Stimulated activated CD8-positive, alpha-beta memory T cell treated with anti-CD3 and anti-CD28 coated beads, Interleukin-7, amount 100 ng/mL, for 4 hours (primary cell): ENCODE data around the gene ANTXR2.

Experiments used
- DNase-seq, 2 donors: peaks; one replicate each; pipeline ENCODE4 v3.0.0-alpha.2; 2020; ENCODE audit warnings: low read depth in 2 of 2

ANTXR2 gene

DNA sequence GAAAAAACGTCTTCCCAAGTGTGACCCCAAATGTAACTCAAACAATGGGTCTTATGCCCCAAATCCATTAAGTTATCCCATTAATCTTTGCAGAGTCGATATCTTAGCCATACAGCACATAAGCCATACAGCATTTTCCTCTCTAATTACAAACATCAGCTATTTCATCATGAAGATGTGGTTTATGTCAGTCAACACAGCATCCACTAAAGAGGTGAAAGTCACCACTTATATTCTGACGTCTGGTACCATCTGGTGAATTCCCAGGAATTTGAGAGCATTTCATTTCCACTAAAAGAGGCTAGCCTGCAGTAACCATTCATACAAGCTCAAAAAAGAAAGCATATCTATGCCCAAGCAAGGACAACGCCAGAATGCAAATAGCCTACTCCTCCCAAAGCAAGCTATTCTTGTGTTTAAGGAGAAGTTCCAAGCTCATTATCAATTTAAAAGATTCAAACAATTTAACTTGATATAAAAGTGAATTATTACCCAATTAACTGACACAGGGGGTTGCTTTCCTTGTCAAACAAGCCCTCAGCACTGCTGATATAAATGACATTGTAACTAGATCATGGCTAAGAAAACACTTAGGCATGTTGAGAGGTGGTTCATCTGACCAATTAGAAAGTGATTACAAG lies 203.3 kb downstream of the ANTXR2 start:
- DNase-seq, result no peak

DNA sequence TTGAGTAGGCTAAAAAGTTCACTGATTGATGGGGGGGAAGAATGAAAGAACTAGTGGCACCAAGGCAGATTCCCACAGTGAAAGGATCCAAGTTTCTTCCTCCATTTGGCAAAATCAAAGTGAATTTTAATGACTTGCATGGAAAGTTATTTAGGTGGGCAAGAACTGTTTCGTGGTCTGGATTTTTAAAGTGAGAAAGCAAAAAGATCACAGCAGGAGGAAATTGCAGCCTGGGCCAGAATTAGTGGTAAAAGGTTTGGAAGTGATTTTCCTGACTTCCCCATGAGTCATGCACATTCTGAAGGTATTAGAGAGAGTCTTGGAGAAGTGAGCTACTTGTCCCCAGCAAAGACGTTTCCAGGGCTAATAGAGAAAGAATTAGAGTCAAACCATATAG lies 207.8 kb downstream of the ANTXR2 start:
- no peak for DNase-seq

GRCh38 chr4:79864500-79865200 lies 208.4 kb downstream of the ANTXR2 start:
- DNase-seq, result no peak

DNA sequence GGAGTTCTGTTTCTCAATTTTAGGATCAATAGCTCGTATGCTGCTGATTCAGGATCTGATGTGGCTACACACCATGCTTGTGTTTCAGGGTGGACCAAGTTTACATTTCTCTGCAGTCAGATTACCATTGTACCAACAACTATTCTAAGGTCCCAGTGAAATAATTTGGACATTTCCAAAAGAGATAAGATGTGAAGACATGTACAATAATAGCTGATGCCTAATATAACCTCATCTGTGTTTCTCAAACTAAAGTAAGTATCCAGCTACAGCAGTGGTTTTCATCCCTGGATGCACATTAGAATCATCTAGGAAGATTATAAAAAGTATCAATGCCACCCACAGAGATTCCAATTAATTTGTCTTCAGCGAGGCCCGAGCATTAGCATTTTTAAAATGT lies 209.7 kb downstream of the ANTXR2 start:
- no peak for DNase-seq

- DNase-seq, result no peak
Observed at GRCh38 chr4:79862821-79863220, 210.2 kb downstream of the ANTXR2 start.

DNA sequence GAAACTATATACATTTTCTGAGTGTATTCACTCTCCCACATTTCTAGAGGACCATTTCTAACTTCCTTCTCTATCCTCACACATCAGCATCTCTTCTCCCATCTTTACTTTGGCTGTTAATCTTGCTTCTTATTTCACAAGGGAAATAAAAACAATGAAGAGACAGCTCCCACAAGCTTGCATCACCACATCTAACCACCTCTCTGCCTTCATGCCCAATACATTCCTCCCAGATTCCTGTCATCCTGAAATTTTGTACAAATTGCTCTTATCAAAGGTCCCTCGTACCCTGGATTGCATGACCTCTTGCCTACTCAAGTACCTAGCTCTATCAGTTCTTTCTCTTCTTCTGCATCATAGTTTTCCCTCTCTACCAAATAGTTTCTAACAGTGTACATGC lies 215.2 kb downstream of the ANTXR2 start:
- DNase-seq, result no peak

DNA sequence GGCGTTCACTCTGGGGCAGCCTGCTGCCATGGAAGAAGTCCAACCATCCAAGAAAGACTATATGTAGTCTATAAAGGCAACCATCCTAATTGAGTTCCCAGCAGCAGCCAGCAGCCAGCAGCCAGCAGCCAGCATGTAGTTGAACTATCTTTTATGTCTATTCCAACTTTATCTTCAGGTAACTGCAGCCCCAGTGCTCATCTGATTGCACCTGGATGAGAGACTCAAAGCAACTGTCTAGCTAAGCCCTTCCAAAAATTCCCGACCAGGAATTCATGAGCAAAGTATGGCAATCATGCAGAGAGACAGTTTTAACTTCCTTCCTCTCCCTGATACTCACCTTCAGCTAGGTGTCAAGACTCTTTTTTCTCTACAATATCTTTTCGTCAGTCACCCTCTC lies 216.8 kb downstream of the ANTXR2 start:
- DNase-seq, result no peak

DNA sequence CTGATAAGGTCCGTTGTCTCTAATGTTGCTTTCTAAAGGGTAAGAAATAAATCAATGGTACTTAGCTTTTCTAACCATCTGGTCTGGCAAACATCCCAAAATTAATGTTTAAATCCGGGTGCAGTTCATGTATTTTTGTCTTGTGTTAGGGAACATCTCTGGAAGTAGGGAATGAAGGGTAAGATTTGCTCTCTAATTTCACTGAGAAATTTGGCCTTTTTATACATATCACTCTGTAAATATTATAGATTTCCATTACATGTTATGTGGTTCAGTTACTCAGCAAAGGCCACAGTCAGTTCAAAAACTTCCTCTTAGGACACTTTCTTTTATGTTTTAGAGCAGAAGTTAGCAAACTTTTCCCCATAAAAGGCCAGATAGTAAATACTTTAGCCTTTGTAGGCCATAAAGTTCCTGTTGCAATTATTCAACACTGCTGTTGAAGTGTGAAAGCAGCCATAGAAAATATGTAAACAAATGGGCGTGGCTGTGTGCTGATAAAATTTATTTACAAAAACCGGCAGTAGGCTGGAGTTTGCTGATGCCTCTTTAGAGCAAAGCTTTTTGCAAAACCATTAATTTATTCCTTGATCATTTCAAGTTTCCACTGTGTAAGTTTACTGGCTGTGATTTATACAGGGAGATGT lies 218.1 kb downstream of the ANTXR2 start:
- no peak for DNase-seq

DNA sequence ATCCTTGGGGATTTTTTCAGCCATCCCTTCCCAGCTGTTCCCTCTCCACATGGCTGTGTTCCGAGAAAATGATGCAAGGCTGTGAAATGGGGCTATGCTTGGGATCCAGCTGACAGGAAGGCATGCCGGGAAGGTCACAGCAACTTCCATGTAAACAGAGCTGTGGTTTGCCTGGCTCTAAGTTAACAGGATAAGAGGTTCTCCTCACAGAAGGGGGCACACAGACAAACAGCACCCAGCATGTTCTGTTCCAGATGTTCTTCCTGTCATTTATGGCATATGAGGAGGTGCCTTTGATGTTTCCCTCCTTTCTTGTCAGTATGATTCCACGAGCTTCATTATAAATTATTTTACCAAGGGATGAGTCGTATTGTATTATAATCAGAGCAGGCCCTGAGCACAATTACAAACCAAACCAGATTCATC lies 220.7 kb downstream of the ANTXR2 start:
- no peak for DNase-seq

DNA sequence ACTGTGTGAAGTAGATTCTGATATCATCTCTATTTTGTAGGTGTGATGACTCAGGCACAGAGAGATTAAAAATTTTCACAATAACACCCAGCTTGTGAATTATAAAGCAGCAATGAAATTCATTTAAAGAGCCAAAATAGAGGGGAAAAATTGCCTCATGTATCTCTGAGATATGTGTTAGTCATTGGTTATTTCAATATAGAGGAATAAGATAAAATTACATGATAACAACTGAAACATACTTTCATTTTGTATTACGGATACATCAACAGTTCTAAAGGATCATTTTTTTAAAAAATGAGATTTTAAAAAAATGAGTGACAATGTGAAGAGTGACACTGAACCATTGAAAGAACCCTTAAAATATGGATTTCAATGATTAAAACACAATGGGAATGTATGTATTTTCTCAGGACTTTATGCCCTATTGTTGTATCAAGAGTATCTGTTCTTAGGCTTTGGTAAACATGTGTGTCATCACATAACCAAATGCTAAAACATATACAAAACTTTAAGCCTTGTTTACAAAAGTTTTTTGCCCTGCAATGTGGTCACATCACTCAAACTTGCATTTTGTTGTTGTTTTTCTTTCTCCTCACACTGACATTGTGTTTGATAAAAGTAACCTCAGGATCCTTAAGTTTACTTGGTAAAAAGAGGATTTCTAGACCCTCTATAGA lies 221.3 kb downstream of the ANTXR2 start:
- no peak for DNase-seq
